GM18517 (cell line): ENCODE results near the gene CCNT1.
"Not testable (repeated sequence)": the region's sequence is repeated elsewhere in the genome, so short reads cannot be mapped to it uniquely, and the experiment has no call there.

Experiments used
- ATAC-seq: cut with Tn5 transposase; IDR thresholded peaks from one replicate; pipeline ENCODE4 v1.9.1; 2021; ENCODE audit warnings: mild to moderate bottlenecking, moderate library complexity; ENCODE audit not compliant: unreplicated experiment

The CCNT1 gene

GRCh38 chr12:48641752-48642555 is 74.6 kb downstream of the CCNT1 start:
- ATAC-seq, result not testable (repeated sequence)

DNA sequence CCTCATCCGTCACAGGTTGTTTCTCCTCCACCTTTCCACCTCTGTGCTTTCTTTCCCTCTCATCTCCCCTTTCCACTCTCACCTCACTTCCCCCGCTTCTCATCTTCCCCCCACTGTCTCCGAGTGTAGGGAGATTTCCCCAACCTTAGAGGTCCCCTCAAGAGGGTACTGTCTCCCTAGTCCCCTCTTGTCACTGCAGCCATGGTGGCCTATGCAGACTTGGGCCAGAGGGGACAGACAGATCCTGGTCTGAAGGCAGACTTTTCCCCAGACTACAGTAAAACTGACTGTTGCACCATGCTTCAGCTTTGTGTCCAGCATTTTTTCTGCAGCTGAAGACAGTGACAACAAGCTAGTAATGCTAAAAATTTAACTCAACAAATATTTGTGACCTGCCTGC is 75.7 kb downstream of the CCNT1 start:
- no peak for ATAC-seq

DNA sequence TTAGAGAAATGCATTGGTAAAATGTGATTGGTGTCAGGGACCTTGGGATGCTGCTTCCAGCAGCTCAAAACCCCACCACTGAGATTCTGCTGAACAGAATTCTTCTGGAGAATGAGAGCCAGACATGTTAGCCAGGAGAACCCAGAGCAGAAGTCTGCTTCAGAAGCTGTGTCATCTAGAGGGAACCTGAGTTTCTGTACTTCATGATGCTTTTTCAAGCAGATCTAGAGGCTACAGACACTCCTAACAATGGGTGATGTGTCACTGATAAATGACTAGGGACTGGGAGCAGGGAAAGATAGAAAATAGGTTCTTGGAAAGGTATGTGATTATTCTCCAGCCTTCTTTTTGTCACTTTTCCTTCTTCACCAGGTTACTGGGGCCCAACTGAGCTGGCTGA is 76.1 kb downstream of the CCNT1 start:
- no peak for ATAC-seq
